HG03159 (cell line): ENCODE measurements around the gene ZBTB42.

Source experiments
- ATAC-seq: cut with Tn5 transposase; IDR thresholded peaks from one replicate; pipeline ENCODE4 v1.9.1; 2021; ENCODE audit warnings: mild to moderate bottlenecking, moderate library complexity; ENCODE audit not compliant: unreplicated experiment

The ZBTB42 gene

GRCh38 chr14:104769324-104770071 lies 31.4 kb upstream of the ZBTB42 start:
- ATAC-seq = no peak

GRCh38 chr14:104770072-104770579 lies 30.8 kb upstream of the ZBTB42 start:
- no peak for ATAC-seq

- no peak for ATAC-seq
These were observed 30.0 kb upstream of the ZBTB42 start for GRCh38 chr14:104770851-104771272.

DNA sequence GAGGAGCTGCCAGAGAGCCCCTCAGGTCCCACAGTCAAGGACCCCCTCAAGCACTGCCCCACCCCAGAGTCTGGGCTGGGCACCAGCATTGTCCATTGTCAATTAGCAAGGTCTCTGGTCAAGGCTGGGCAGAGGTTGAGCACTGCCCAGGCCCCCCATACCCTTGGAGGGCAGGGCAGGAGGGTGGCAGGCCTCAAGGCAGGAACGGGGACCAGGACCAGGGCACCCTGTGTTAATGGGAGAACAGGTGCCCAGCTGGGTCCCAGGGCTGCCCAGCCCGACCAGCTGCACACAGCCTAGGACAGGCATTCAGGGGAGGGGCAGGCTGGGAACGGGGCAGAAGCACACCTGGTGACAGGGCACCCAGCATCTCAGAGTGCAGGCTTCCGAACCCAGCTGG lies 29.5 kb upstream of the ZBTB42 start:
- ATAC-seq = no peak

DNA sequence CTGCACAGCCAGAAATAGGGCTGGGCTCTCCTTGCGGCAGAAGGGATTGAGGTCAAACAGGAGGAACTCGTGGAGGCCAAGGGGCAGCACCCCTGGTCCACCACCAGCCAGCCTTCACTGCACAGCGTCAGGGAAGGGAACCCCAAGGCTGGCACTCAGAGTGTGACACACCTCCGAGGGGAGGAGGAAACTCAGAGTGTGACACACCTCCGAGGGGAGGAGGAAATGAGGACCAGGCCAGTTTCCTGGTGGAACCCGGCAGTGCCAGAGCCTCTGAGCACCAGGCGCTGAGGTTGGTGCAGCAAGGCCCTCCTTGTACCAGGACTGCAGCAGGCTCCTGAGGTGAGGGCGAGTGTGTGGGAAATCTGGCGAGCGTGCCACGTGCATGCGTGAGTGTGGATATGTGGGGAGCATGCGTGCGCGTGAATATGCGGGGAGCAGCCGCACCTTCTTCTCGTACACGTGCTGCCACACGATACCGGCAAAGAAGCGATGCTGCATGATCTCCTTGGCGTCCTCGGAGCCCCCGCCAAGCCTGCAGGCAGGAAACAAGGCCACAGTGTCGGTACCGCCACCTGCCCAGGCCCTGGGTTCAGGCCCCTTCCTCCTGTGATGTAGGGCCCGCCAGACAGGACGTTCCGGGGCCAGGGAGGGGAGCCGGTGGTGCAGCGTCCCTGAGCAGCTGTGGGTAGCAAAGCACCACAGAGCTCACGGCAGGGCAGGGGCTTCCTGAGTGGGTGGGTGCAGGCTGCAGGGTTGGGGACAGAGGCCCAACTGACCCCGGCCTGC lies 28.8 kb upstream of the ZBTB42 start:
- ATAC-seq = no peak

DNA sequence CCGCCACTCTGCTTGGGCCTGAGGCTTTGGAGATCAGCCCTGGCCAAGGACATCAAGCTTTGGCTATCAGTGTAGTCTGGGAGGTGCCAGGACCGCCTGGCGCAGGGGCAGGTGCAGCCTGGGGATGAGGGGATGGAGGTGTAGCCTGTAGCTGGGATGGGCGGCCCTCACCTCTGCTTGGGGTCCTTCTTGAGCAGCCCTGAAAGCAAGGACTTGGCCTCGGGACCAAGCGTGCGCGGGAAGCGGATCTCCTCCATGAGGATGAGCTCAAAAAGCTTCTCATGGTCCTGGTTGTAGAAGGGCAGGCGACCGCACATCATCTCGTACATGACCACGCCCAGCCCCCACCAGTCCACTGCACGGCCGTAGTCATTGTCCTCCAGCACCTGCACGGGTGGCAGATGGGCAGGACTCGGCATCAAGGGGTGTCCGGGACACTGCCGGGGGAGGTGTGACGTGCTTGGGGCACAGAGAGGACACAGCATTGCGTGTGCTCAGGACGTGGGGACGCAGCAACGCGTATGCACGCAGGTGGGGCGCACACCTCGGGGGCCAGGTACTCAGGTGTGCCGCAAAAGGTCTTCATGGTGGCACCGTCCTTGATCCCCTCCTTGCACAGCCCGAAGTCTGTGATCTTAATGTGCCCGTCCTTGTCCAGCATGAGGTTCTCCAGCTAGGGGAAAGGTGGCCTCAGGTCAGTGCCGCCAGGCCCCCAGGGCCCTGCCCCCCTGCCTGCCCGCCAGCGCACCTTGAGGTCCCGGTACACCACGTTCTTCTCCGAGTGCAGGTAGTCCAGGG lies 28.0 kb upstream of the ZBTB42 start:
- no peak for ATAC-seq

GRCh38 chr14:104773505-104774452 lies 27.1 kb upstream of the ZBTB42 start:
- no peak for ATAC-seq

- ATAC-seq = no peak
These were observed 26.3 kb upstream of the ZBTB42 start for GRCh38 chr14:104774453-104775072.

- no peak for ATAC-seq
These were observed 25.8 kb upstream of the ZBTB42 start for GRCh38 chr14:104775073-104775489.

DNA sequence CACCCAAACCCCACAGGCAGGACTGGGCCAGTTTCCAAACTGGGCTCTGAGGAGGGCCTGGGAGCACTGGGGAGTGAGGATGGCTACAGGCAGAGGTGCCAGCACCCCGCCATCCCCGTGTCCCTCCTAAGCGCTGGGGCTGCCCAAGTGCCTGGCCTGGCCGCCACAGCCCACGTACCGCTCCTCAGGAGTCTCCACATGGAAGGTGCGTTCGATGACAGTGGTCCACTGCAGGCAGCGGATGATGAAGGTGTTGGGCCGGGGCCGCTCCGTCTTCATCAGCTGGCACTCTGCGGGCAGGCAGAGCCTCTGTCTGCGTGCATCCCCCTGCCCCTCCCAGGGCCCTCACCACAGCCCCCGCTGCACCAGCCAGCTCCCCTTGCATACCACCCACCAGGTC lies 24.4 kb upstream of the ZBTB42 start:
- ATAC-seq = no peak

GRCh38 chr14:104776961-104777807 lies 23.7 kb upstream of the ZBTB42 start:
- no peak for ATAC-seq

- ATAC-seq = no peak
These were observed 23.1 kb upstream of the ZBTB42 start for GRCh38 chr14:104777808-104778249.

DNA sequence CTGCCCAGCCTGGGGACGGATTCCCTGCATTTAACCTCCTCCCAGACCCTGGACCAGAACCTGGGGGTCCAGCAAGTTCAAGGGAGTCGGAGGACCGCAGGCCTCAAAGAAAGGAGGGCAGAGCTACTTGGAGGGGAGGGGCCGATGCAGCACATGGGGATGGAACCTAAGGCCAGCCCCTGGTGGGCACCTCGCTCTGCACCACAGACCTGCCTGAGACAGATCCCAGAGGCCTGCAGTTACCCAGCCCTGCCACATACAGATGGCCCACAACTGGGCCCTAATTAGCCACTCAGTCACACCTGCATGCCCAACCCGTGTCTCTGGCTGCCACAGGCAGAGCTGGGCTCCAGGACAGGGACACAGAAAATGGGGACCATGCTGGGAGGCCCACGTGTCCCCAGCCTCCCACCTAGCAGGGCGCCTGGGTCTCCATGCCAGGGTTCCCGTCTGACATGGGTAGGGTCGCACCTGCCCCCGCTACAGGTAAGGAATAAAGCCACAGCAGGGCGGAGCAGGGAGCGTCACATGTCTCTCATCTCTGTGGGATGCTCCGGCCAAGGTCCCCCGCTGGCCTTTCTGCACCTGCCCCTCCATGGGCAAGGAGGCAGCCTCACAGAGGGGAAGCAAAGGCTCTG lies 22.1 kb upstream of the ZBTB42 start:
- no peak for ATAC-seq

DNA sequence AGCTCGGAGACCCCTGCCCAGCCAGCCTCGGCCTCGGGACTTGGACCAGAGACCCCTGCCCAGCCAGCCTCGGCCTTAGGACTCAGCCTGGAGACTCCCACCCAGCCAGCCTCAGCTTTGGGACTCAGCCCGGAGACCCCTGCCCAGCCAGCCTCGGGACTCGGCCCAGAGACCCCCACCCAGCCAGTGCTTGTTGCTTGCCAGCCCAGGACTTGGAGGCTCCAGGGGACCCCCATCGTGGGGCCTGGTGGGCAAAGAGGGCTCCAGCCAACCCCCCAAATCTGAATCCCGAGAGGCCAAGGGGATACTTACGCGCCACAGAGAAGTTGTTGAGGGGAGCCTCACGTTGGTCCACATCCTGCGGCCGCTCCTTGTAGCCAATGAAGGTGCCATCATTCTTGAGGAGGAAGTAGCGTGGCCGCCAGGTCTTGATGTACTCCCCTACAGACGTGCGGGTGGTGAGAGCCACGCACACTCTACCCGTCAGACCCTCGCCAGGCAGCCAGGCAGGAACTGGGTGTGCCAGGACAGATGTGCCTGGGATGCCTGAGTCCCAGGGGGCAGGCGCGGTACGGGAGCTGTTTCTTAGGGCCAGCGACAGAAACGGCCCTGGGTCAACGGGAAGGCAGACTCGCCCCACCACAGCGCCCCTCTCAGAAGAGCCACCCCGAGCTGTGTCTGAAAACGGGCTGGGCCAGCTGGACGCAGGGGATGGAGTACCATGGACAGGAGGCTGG lies 21.0 kb upstream of the ZBTB42 start:
- no peak for ATAC-seq

DNA sequence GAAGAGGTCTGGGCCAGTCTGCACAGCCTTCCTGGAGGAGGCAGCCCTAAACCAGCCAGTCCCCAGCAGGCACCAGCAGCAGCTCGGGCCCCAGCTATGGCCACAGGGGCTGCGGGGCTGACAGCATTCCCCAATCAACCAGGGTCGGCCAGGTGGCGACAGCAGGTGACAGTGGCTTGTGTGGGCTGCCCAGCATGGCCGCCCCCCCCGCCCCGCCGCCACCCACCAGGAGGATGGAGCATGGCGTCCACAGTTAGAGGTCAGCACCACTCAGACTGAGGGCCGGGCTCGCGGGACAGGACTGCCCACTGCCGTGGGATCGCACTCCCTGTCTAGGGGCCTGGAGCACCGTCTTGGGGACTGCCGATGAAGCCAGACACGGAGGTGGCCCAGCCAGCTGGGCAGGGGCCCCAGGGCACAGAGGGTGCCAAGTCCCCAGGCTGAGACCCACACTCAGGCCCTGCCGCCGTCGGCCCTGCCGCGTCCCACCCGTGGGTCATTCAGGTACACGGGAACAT lies 20.3 kb upstream of the ZBTB42 start:
- ATAC-seq = no peak

- ATAC-seq = no peak
These were observed 19.4 kb upstream of the ZBTB42 start for GRCh38 chr14:104781271-104782077.
